GM12878 (cell line): Measurements from ENCODE around the gene TLE3. TPM values are rescaled to one million over a fixed set of nuclear protein-coding genes. Genes with fewer than 3 reads are reported as not detected.
A peak's percentile ranks its signal among the peaks of the same experiment; 100 is the strongest.

Experiments
- CUX1 ChIP-seq: IDR thresholded peaks from 2 replicates; pipeline ENCODE4 v1.6.1; 2012; ENCODE audit warnings: improper control_type of control experiment, low read depth, low read length; ENCODE audit not compliant: insufficient replicate concordance
- HSF1 ChIP-seq: fragments of 150-350 bp; IDR thresholded peaks from 2 replicates; pipeline ENCODE4 v1.6.1; 2014; ENCODE audit warnings: mild to moderate bottlenecking, low read depth, low read length
- MEF2B ChIP-seq: fragments of 450-650 bp; IDR thresholded peaks from 2 replicates; pipeline ENCODE4 v1.6.1; 2018; ENCODE audit warnings: mild to moderate bottlenecking, moderate library complexity; ENCODE audit not compliant: partially characterized antibody, poor library complexity, severe bottlenecking
- PBX3 ChIP-seq: IDR thresholded peaks from 2 replicates; pipeline ENCODE4 v1.6.1; 2011; ENCODE audit warnings: mild to moderate bottlenecking, low read depth, low read length, moderate library complexity; ENCODE audit not compliant: insufficient replicate concordance
- PKNOX1 ChIP-seq: fragments of 450-650 bp; IDR thresholded peaks from 2 replicates; pipeline ENCODE4 v1.6.1; 2016; ENCODE audit warnings: mild to moderate bottlenecking
- RAD51 ChIP-seq: fragments of 450-650 bp; IDR thresholded peaks from 2 replicates; pipeline ENCODE4 v1.6.1; 2016; ENCODE audit warnings: moderate library complexity, mild to moderate bottlenecking, inconsistent platforms
- SPI1 ChIP-seq: IDR thresholded peaks from 2 replicates; pipeline ENCODE4 v1.6.1; 2011; ENCODE audit warnings: low read depth, mild to moderate bottlenecking, low read length, moderate library complexity, borderline replicate concordance; ENCODE audit not compliant: insufficient read depth
- STAT1 ChIP-seq: fragments of 450-650 bp; conservative IDR thresholded peaks from 2 replicates; pipeline ENCODE4 v1.6.1; 2014; ENCODE audit warnings: antibody characterized with exemption, mild to moderate bottlenecking
- STAT3 ChIP-seq: IDR thresholded peaks from 2 replicates; pipeline ENCODE4 v1.6.1; 2011; ENCODE audit warnings: low read depth, low read length, improper control_type of control experiment
- TCF3 ChIP-seq: IDR thresholded peaks from 2 replicates; pipeline ENCODE4 v1.6.1; 2012; ENCODE audit warnings: low read depth, mild to moderate bottlenecking, low read length, borderline replicate concordance; ENCODE audit not compliant: insufficient read depth
- ZBED1 ChIP-seq: IDR thresholded peaks from 2 replicates; pipeline ENCODE4 v1.6.1; 2016; ENCODE audit warnings: borderline replicate concordance
- ZNF384 ChIP-seq: IDR thresholded peaks from 2 replicates; pipeline ENCODE4 v1.6.1; 2012; ENCODE audit warnings: low read depth, mild to moderate bottlenecking, low read length, improper control_type of control experiment, borderline replicate concordance
- polyA plus RNA-seq, 11 experiments: library from polyadenylated mRNA; depleted of rRNA in 4 of 11; unstranded in 6 of 11; stranded (reverse) in 5 of 11; fragments of >200 nt; fragmentation: Nextera tagmentation in 4 of 11; fragmentation: Illumina TruSeq in 1 of 11; extraction: Ambion mirVana in 4 of 11; extraction: Trizol in 1 of 11; gene quantifications; 1 replicate in 1 of 11; 2 replicates in 10 of 11; pipeline versions ENCODE4 v1.2.1 to v1.2.3, GENCODE V29; 2011 to 2016; ENCODE audit warnings: inconsistent platforms in 2 of 11, missing spikeins in 2 of 11, low read depth in 1 of 11
- total RNA-seq, 4 experiments: library from RNA; depleted of rRNA in 3 of 4; stranded (reverse); fragments of >200 nt in 3 of 4; fragmentation: Illumina TruSeq in 1 of 4; extraction: Trizol in 1 of 4; gene quantifications; 2 replicates each; pipeline versions ENCODE4 v1.2.1 to v1.2.3, GENCODE V29; 2013 to 2021
- TF ChIP-seq, protein P1 (sequence below): fragments of 450-650 bp; conservative IDR thresholded peaks from 2 replicates; pipeline ENCODE4 v1.6.1; 2017; ENCODE audit warnings: mild to moderate bottlenecking, moderate library complexity

TLE3 gene
- total and polyA plus RNA-seq, 10 of the 15 experiments (the other 5 are each of a cell fraction or from before 2014, with no cell fraction given) = 1.2 to 65.5 (median 9.7) TPM

GRCh38 chr15:70097321-70098152 is at the start of gene TLE3 (continued):
- TF ChIP-seq, protein P1, sequence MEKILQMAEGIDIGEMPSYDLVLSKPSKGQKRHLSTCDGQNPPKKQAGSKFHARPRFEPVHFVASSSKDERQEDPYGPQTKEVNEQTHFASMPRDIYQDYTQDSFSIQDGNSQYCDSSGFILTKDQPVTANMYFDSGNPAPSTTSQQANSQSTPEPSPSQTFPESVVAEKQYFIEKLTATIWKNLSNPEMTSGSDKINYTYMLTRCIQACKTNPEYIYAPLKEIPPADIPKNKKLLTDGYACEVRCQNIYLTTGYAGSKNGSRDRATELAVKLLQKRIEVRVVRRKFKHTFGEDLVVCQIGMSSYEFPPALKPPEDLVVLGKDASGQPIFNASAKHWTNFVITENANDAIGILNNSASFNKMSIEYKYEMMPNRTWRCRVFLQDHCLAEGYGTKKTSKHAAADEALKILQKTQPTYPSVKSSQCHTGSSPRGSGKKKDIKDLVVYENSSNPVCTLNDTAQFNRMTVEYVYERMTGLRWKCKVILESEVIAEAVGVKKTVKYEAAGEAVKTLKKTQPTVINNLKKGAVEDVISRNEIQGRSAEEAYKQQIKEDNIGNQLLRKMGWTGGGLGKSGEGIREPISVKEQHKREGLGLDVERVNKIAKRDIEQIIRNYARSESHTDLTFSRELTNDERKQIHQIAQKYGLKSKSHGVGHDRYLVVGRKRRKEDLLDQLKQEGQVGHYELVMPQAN = peak; percentile 57
- peak; percentile 79 for TF ChIP-seq RAD51
- peak; percentile 69 for TF ChIP-seq ZNF384
- TF ChIP-seq PKNOX1 = peak; percentile 64
- peak; percentile 14 for TF ChIP-seq PBX3
- TF ChIP-seq HSF1 = no peak
- TF ChIP-seq STAT1 = no peak
- no peak for TF ChIP-seq CUX1
- TF ChIP-seq MEF2B = peak; percentile 34
- TF ChIP-seq ZBED1 = no peak
- no peak for TF ChIP-seq TCF3
- no peak for TF ChIP-seq SPI1
- no peak for TF ChIP-seq STAT3
